ENCODE measurements around the gene DCLK2.

GRCh38 chr4:150150629-150151062 is 72.4 kb downstream of the DCLK2 start:
- no peak for TF ChIP-seq CTCF (IDR thresholded peaks at IDR 0.05; ENCODE audit: low read depth, low read length)
- no peak for TF ChIP-seq EZH2phosphoT487 (IDR thresholded peaks at IDR 0.05; ENCODE audit: low read depth)

Measured in OCI-LY3 (cell line).